GM04503 (cell line): Measurements from ENCODE around the gene NFATC4.

Experiments used
- DNase-seq: peaks from one replicate; pipeline ENCODE4 v3.0.0-alpha.2; 2012; ENCODE audit warnings: low read depth

Gene NFATC4

GRCh38 chr14:24409956-24410355, 42.0 kb downstream of the NFATC4 start:
- no peak for DNase-seq

GRCh38 chr14:24411443-24412389, 43.7 kb downstream of the NFATC4 start:
- no peak for DNase-seq

DNA sequence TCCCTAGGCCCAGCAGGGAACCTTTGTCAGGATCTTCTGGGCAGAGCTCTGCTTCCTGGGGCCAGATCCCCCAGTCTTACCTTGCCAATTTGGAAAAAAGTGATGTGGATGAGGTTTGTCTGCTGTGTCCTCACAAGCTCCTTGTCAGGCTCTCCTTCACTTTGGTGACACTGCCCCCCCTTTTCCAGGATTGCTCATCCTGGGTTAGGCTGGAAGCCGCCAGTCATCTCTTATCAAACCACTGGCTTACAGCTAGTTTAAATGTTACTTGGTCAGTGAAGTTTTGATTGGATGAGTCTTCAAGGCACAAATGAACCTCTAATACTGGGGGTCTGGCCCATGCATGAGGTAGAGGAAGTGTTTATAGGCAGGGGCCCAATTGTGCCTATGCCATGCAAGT, 46.1 kb downstream of the NFATC4 start:
- DNase-seq: no peak

DNA sequence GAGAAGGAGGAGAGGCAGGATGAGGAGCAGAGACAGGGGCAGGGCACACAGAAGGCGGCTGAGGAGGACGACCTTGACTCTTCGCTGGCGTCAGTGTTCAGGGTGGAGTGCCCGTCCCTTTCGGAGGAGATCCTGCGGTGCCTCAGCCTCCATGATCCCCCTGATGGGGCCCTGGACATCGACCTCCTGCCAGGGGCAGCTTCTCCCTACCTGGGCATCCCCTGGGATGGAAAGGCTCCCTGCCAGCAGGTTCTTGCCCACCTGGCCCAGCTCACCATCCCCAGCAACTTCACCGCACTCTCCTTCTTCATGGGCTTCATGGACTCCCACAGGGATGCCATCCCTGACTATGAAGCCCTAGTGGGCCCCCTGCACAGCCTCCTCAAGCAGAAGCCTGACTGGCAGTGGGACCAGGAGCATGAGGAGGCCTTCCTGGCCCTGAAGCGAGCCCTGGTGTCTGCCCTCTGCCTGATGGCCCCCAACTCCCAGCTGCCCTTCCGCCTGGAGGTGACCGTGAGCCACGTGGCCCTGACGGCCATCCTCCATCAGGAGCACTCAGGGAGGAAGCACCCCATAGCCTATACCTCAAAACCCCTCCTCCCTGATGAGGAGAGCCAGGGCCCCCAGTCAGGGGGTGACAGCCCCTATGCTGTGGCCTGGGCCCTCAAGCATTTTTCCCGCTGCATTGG, 46.9 kb downstream of the NFATC4 start:
- no peak for DNase-seq

DNA sequence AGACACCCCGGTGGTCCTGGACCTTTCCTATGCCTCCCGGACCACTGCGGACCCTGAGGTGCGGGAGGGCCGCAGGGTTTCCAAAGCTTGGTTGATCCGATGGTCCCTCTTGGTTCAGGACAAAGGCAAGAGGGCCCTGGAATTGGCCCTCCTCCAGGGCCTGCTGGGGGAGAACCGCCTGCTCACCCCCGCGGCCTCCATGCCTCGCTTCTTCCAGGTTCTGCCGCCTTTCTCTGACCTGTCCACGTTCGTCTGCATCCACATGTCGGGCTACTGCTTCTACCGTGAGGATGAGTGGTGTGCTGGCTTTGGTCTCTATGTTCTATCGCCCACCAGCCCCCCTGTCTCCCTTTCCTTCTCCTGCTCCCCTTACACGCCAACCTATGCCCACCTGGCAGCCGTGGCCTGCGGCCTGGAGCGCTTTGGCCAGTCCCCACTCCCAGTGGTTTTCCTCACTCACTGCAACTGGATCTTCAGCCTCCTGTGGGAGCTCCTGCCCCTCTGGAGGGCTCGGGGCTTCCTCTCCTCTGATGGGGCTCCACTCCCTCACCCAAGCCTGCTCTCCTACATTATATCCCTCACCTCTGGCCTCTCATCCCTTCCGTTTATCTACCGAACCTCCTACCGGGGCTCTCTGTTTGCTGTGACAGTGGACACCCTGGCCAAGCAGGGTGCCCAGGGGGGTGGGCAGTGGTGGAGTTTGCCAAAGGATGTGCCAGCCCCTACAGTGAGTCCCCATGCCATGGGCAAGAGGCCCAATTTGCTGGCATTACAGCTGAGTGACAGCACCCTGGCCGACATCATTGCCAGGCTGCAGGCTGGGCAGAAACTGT, 47.7 kb downstream of the NFATC4 start:
- DNase-seq: no peak

- no peak for DNase-seq
These were observed 48.4 kb downstream of the NFATC4 start for GRCh38 chr14:24416254-24416931.

GRCh38 chr14:24416932-24417619, 49.1 kb downstream of the NFATC4 start:
- DNase-seq: no peak

- DNase-seq: no peak
These were observed 50.0 kb downstream of the NFATC4 start for GRCh38 chr14:24417832-24418491.

DNA sequence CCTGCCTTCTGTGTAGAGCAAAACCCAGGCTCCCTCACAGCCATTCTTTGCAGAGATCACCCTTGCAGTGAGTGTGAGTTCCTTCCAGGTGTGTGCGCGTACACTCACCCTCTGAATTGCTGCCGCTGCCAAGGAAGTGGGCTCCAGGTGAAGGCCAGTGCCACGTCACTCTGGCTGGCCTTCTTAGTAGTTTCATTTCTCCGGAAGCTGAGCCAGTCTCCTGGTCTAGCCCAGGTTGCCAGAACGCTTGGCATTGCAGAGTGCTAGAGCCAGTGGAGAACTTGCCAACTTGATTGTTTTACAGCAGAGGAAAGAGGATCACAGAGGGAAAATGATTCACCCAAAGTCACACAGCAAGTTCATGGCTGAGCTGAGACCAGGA, 50.5 kb downstream of the NFATC4 start:
- DNase-seq: no peak

GRCh38 chr14:24422261-24422660, 54.3 kb downstream of the NFATC4 start:
- no peak for DNase-seq

GRCh38 chr14:24422694-24423601, 55.0 kb downstream of the NFATC4 start:
- DNase-seq: no peak

- DNase-seq: no peak
These were observed 57.7 kb downstream of the NFATC4 start for GRCh38 chr14:24425704-24426103.

GRCh38 chr14:24426150-24426911, 58.3 kb downstream of the NFATC4 start:
- no peak for DNase-seq

GRCh38 chr14:24426912-24427536, 59.0 kb downstream of the NFATC4 start:
- DNase-seq: no peak

- DNase-seq: no peak
These were observed 59.8 kb downstream of the NFATC4 start for GRCh38 chr14:24427537-24428508.

- DNase-seq: no peak
These were observed 60.8 kb downstream of the NFATC4 start for GRCh38 chr14:24428628-24429394.
